T-helper 17 cell (primary cell): ENCODE data around the gene TRPM8. TPM values are rescaled to one million over a fixed set of nuclear protein-coding genes. Genes with fewer than 3 reads are reported as not detected.
"Not testable (repeated sequence)": the region's sequence is repeated elsewhere in the genome, so short reads cannot be mapped to it uniquely, and the experiment has no call there.

ENCODE experiments used
- ATAC-seq: fragments of 150-1000 bp; cut with Tn5 transposase; 2 replicates; pipeline ENCODE4 v1.10.0; 2021; ENCODE audit warnings: mild to moderate bottlenecking, moderate library complexity
- DNase-seq, 3 donors: peaks; one replicate each; pipeline versions ENCODE4 v3.0.0 to v3.0.0-alpha.2; 2020 to 2021
- H3K9me3 ChIP-seq: one replicate; pipeline ENCODE4 v1.7.0; 2013; ENCODE audit warnings: low read length, mild to moderate bottlenecking; ENCODE audit not compliant: control insufficient read depth, poor library complexity, severe bottlenecking
- H3K27ac Mint-ChIP-seq: one replicate; pipeline ENCODE4 v1.8.0; 2022; ENCODE audit warnings: mild to moderate bottlenecking, moderate library complexity, mixed read lengths
- H3K27me3 Mint-ChIP-seq: one replicate; pipeline ENCODE4 v1.8.0; 2022; ENCODE audit warnings: mixed read lengths
- H3K36me3 Mint-ChIP-seq: one replicate; pipeline ENCODE4 v1.8.0; 2022; ENCODE audit warnings: low read depth, mixed read lengths
- H3K4me1 Mint-ChIP-seq: one replicate; pipeline ENCODE4 v1.8.0; 2022; ENCODE audit warnings: mild to moderate bottlenecking, mixed read lengths
- H3K4me3 Mint-ChIP-seq: one replicate; pipeline ENCODE4 v1.8.0; 2022; ENCODE audit warnings: mild to moderate bottlenecking, moderate library complexity, mixed read lengths
- total RNA-seq, 4 donors: library from RNA in 2 of 4; stranded (reverse) in 2 of 4; gene quantifications; one replicate each; pipeline ENCODE4 v1.2.3 and lab custom pipeline; 2022 to 2026

Gene TRPM8
- total RNA-seq, 2 donors from 2014 or later, result not detected

DNA sequence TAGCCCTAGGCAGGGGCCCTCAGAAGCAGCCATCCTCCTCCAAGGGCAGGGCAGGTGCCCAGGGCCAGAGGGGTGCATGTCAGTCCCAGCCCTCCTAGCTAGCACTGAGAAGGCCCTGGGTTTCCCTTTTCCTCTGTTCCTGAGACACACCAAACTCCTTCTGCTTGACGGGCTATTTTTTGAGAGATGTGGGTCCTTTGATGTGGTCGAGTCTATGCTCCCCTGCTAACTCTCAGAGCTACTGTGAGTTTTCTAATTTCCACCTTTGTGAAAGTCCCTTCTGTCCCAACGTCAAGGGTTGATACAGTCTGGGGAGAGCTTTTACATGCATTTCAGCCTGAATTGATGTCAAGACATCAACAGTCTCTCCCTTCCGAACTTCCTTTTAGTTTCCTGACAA lies 51.4 kb downstream of the TRPM8 start:
- peaks cover 14% of the 10 kb centered on the region for H3K4me1 Mint-ChIP-seq
- H3K4me3 Mint-ChIP-seq, result no peak overlapping the region
- H3K36me3 Mint-ChIP-seq, result no peaks in the 10 kb centered on the region
- H3K27me3 Mint-ChIP-seq, result peaks cover 18% of the 10 kb centered on the region
- no peak for DNase-seq
- H3K27ac Mint-ChIP-seq, result no peak overlapping the region
- ATAC-seq, result peak; percentile 68
- no peaks in the 10 kb centered on the region for H3K9me3 ChIP-seq

DNA sequence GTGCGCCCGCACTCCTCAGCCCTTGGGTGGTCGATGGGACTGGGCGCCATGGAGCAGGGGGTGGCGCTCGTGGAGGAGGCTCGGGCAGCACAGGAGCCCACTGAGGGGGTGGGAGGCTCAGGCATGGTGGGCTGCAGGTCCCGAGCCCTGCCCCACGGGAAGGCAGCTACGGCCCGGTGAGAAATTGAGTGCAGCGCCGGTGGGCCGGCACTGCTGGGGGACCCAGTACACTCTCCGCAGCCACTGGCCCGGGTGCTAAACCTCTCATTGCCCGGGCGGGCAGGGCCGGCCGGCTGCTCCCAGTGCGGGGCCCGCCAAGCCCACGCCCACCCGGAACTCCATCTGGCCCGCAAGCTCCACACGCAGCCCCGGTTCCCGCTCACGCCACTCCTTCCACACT lies 55.3 kb downstream of the TRPM8 start:
- H3K27me3 Mint-ChIP-seq, result peaks cover 12% of the 10 kb centered on the region
- not testable (repeated sequence) for ATAC-seq, H3K4me3 Mint-ChIP-seq, H3K9me3 ChIP-seq, H3K36me3 Mint-ChIP-seq, H3K27ac Mint-ChIP-seq, DNase-seq
- H3K4me1 Mint-ChIP-seq, result peaks cover 17% of the 10 kb centered on the region

DNA sequence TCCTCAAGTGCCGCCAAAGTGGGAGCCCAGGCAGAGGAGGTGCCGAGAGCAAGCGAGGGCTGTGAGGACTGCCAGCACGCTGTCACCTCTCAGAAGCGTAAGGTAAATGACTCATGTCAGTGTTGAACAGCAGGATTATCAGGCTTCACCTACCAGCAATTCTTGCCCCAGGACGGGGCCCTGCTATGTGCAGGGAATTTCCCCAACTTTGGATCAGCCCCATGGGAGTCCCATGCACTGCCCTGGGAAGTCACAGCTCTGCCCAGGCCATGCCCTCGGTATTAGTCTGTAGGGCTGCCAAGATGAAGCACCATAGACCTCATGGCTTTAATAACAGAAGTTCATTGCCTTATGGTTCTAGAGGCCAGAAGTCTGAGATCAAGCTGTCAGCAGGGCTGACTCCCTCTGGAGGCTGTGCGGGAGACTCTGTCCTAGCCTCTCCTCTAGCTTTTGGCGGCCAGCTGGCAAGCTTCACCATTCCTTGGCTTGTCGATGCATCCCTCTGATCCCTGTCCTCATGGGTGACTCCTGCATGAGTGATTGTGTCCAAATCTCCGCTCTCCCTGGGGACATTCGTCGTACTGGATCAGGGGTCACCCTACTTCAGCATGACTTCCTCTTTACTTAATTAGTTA lies 55.9 kb downstream of the TRPM8 start:
- no peak for ATAC-seq
- Mint-ChIP-seq H3K36me3 (no peaks in the 10 kb centered on the region), H3K27me3 (peaks cover 12% of the 10 kb centered on the region), H3K4me1 (peaks cover 20% of the 10 kb centered on the region), H3K4me3 (no peak overlapping the region), H3K27ac (no peak overlapping the region)
- H3K9me3 ChIP-seq, result no peaks in the 10 kb centered on the region
- DNase-seq, result no peak

DNA sequence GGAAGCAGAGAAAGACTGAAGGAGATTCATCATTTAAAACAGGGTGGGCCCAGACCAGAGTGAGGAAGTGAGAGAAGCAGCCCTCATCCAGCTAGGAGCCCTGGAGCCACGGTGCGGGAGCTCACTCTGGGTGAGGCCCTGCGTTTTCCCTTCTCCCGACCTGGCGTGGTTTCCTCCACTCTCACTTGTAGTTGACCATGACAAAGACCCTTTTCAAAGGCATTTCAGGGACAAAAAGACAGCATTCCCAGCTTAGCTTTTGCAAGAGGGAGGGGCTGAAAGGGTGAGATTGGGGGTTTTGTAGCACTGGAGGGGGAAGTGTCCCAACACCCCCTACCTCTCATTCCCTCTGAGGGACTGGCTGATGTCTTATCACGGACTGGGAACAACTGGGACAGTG lies 56.6 kb downstream of the TRPM8 start:
- ATAC-seq (no peak), DNase-seq (no peak)
- no peaks in the 10 kb centered on the region for H3K9me3 ChIP-seq
- Mint-ChIP-seq H3K27me3 (peaks cover 12% of the 10 kb centered on the region), H3K36me3 (no peaks in the 10 kb centered on the region), H3K4me1 (peaks cover 24% of the 10 kb centered on the region), H3K27ac (no peak overlapping the region), H3K4me3 (no peak overlapping the region)

DNA sequence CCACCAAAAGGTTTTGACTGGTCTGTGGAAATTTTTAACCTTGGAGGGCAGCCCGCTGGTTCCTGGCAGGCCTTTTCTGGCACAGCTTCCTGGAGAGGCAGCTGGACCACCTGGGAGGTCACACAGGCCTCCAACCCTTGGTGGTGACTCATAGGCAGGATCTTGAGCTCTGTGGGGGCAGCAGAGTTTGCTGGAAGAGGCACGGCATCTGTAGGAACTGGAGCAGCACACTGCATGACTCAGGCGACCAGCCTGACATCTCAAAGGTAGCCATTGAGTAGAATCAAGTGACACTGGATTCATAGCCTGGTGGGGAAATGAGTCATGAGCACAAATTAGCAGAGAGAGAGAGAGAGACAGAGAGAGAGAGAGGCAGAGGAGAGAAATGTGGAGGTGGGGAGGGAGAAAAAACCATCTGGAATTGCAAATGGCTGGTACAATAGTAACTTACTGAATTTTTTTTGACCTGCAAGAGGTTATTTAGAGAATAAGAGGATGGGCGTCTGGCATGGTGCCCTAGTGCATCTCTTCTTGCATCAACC lies 57.4 kb downstream of the TRPM8 start:
- DNase-seq, result no peak
- H3K4me1 Mint-ChIP-seq, result peaks cover 23% of the 10 kb centered on the region
- ATAC-seq, result no peak

DNA sequence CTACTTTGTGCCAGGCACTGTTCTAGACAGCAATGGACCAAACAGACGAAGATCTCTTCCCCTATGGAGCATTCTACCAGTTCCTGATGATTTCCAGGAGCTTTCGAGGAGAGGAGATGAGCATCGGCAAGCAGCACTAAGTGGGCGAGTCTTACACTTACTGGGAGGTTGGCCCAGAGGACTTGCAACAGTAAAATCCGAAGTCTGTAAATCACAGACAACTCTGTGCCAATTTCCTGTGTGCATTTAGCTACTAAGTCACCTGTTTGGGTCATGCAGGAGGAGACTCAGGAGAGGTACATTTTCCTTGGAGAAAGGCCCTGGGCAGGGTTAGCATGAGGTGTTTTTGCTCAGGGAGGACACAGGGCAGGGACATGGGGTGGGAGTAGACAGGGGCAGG lies 58.9 kb downstream of the TRPM8 start:
- no peak overlapping the region for H3K4me3 Mint-ChIP-seq
- no peaks in the 10 kb centered on the region for H3K36me3 Mint-ChIP-seq
- DNase-seq, result no peak
- peak overlapping the region; percentile 67 for H3K27ac Mint-ChIP-seq
- H3K9me3 ChIP-seq, result no peaks in the 10 kb centered on the region
- peaks cover 10% of the 10 kb centered on the region for H3K27me3 Mint-ChIP-seq
- ATAC-seq, result no peak
- H3K4me1 Mint-ChIP-seq, result peaks cover 23% of the 10 kb centered on the region

More for the DNA sequence above, 57.4 kb downstream of the TRPM8 start:
- H3K4me3 Mint-ChIP-seq, result no peak overlapping the region
- H3K36me3 Mint-ChIP-seq, result no peaks in the 10 kb centered on the region
- peaks cover 12% of the 10 kb centered on the region for H3K27me3 Mint-ChIP-seq
- H3K9me3 ChIP-seq, result no peaks in the 10 kb centered on the region
- H3K27ac Mint-ChIP-seq, result peak overlapping the region; percentile 60

DNA sequence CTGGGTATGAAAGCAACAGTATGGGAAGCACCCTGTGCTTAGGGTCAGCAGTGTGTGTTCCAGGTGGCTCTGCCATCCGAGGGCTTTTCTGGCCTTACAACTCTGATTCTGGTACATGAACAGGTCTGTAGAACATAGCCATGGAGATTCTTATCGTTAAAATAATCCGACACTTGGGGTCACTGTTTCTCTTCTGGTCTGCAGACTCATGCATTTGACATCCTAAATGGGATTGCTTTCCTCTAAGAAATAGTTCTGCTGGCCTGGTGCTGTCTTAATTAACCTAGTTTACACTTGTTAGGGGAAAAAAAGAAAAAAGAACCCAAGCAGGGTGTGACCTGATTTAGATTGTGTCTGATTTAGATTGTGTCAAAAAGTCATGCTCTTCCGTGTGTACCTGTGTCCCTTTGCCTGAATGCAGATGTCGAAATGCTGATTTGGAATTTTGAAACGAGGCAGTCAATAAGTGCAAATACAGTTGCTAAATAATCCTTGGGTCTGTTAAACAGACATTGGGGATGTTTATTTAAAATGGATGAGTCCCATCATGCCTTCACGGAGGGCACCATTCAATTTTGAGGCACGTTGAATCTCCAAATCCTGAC lies 59.6 kb downstream of the TRPM8 start:
- H3K9me3 ChIP-seq, result no peaks in the 10 kb centered on the region
- peaks cover 4% of the 10 kb centered on the region for H3K27me3 Mint-ChIP-seq
- peak overlapping the region; percentile 67 for H3K27ac Mint-ChIP-seq
- DNase-seq (no peak), ATAC-seq (peak; percentile 72)
- H3K4me3 Mint-ChIP-seq, result peak overlapping the region; percentile 33
- H3K4me1 Mint-ChIP-seq, result peaks cover 21% of the 10 kb centered on the region
- no peaks in the 10 kb centered on the region for H3K36me3 Mint-ChIP-seq

DNA sequence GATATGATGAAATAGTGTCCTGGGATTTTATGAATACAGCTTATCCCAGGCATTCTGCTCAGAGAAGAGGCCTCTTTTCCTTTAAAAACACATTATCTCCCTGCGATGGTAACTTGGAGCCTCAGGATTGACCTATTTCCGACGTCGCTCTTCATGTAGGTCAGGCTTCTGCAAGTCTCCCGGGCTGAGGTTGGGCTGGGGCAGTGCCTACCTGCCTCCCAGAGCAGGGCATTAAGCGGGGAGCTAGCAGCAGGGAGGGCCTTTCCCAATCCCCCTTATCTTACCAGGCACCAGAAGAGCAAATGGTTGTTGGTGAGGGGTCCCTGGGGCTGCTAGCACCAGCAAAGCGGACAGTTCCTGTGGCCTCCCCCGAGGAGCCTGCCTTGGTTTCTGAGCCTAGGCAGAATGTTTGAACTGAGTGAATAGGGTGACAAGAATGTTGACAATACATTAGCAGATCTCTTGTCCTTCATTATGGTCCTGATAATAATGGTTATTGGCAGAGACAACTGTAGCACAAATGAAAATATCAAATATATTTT lies 60.2 kb downstream of the TRPM8 start:
- ATAC-seq (no peak), DNase-seq (no peak)
- peaks cover 24% of the 10 kb centered on the region for H3K4me1 Mint-ChIP-seq
- peak overlapping the region; percentile 67 for H3K27ac Mint-ChIP-seq
- no peaks in the 10 kb centered on the region for H3K36me3 Mint-ChIP-seq
- peak overlapping the region; percentile 7 for H3K4me3 Mint-ChIP-seq
- peaks cover 4% of the 10 kb centered on the region for H3K27me3 Mint-ChIP-seq
- H3K9me3 ChIP-seq, result no peaks in the 10 kb centered on the region

DNA sequence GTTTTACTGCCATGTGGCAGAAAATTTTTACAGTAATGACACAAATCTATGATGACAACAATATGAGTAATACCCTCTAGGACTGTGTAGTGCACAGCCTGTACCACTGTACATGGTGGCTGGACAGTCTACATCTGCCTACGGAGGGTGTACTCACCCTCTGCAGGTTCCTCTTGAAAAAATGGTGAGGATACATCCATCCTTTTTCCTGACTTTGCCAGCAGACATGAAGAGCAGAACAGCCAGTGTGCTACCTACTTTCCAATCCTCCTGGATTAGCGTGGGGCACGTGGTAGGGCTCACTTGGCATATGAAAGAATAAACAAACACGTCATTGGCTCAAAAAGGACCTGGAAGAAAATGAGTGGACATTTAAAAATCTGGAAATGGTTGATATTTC lies 62.6 kb downstream of the TRPM8 start:
- H3K9me3 ChIP-seq, result no peaks in the 10 kb centered on the region
- DNase-seq (no peak), ATAC-seq (no peak)
- no peaks in the 10 kb centered on the region for H3K27me3 Mint-ChIP-seq
- H3K4me3 Mint-ChIP-seq, result no peak overlapping the region
- peaks cover 24% of the 10 kb centered on the region for H3K4me1 Mint-ChIP-seq
- no peak overlapping the region for H3K27ac Mint-ChIP-seq
- no peaks in the 10 kb centered on the region for H3K36me3 Mint-ChIP-seq

DNA sequence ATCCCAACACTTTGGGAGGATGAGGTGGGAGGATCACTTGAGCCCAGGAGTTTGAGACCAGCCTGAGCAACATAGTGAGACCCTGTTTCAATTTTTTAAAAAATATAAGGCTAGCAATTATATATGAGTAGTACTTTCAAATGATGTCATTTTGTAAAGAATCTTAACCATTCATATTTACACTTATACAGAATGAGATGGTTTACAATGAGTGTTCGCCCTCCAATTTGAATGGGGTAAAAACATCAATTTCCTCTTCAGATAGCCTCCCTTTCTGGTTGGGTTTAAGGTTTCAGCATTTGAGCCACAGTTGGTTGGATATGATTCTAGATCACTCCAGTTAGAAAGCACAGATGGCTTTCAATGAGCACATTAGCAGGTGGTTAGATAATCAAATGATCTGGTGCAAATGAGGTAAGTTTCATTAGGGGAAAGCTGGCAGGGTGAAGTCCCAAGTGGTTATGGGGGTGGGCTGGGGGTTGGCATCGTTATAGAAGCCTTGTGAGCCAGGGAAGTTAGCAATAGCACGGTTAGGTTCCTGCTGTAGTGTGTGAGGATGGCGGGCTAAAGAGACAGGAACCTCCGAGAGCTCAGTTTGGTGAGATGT lies 63.9 kb downstream of the TRPM8 start:
- no peaks in the 10 kb centered on the region for H3K36me3 Mint-ChIP-seq
- DNase-seq (no peak), ATAC-seq (no peak)
- H3K9me3 ChIP-seq, result no peaks in the 10 kb centered on the region
- H3K27ac Mint-ChIP-seq, result no peak overlapping the region
- H3K4me1 Mint-ChIP-seq, result peaks cover 24% of the 10 kb centered on the region
- H3K27me3 Mint-ChIP-seq, result no peaks in the 10 kb centered on the region
- no peak overlapping the region for H3K4me3 Mint-ChIP-seq

DNA sequence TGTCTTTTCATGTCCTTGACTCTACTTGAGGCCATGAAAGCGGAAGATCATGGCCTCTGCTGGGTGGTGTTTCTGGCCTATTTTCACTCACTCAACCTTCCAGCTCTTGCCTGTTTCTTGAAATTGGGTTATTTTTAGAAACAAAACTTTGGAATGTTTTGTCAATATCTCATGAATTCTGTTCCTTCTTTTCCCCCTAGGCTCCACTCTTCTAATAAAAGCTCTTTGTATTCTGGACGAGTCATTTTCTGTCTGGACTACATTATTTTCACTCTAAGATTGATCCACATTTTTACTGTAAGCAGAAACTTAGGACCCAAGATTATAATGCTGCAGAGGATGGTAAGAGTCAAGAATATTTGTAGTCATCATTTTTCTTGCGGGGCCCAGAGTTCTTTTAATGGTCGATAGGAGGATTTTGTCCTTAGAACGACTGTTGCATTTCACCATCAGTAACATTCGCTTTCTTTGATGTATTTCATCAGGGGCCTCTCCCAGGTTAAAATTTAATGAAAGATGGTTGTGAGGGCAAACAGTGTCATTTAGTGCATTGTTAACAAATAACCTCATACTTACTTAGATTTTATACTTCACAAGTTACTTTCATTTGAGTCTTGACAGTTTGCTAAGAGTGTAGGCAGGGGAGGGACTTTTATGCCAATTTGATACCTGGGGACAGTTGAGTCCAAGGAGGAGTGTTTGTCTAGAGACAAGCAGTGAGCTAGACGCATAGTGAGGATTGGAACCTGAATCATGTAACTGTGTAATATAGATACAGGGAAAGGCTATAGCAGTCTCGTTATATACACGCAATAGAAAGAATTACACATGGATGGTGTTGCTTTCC lies 64.6 kb downstream of the TRPM8 start:
- H3K27me3 Mint-ChIP-seq, result no peaks in the 10 kb centered on the region

DNA sequence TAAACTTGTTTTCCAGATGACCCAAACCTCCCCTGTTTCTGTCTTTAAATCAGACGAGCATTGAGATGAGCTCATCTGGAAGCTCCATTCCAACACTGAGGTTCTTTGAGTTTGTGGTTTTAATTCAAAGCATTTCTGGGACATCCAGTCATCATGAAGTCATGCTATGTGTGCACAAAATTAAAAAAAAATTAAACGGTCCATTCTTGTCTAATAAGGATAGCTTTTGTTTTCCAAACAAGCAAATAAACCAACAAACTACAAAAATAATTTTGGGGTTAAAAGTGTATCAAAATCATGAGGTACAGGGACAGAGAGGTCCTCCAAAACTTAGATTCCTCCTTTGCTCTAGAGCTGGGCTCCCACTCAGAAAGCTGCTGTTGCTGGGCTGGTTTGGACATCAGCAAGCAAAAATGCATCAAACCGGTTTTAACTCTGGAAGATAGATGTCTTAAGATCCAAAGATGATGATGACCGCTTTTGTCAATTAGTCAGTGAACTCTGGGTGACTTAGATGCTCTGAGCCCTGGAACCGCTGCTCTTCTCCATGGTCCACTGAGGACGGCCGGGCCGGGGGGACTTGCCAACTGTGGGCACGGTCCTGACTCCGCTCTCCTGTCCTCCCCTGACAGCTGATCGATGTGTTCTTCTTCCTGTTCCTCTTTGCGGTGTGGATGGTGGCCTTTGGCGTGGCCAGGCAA lies 65.4 kb downstream of the TRPM8 start:
- DNase-seq, result no peak

More for the DNA sequence above, 64.6 kb downstream of the TRPM8 start:
- H3K36me3 Mint-ChIP-seq, result no peaks in the 10 kb centered on the region
- H3K4me1 Mint-ChIP-seq, result peaks cover 20% of the 10 kb centered on the region
- H3K9me3 ChIP-seq, result no peaks in the 10 kb centered on the region
- no peak overlapping the region for H3K4me3 Mint-ChIP-seq
- no peak overlapping the region for H3K27ac Mint-ChIP-seq
- no peak for ATAC-seq
- DNase-seq, result no peak

More for the DNA sequence above, 65.4 kb downstream of the TRPM8 start:
- Mint-ChIP-seq H3K27ac (no peak overlapping the region), H3K27me3 (no peaks in the 10 kb centered on the region), H3K36me3 (no peaks in the 10 kb centered on the region), H3K4me1 (peaks cover 13% of the 10 kb centered on the region), H3K4me3 (no peak overlapping the region)
- no peak for ATAC-seq
- H3K9me3 ChIP-seq, result no peaks in the 10 kb centered on the region
